Measurements from ENCODE around the gene ZNF730.

Gene ZNF730

DNA sequence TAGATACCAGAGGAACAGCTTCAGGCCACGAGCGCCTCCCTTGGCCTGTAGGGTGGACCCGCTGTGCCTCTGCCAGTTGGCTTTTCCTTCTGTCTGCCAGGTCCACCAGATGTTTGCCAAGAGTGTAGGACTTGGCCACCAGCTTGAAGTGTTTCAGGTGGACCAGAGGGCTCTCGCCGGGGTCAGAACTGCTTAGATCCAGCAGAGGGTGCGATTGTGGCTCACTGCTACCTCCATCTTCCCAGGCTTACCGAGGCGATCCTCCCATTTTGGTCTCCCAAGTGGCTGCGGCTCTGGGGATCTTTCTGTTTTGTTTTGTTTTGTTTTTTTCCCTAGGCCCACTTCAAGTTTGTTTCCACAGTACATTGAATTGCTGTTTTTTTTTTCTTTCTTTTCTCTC lies 23.0 kb upstream of the ZNF730 start:
- Histone ChIP-seq H4K20me1 (ENCODE audit: insufficient read depth) (no peaks in the 10 kb centered on the region), H2AFZ (ENCODE audit: low read depth) (no peak overlapping the region), H3K27ac (no peak overlapping the region), H3K4me2 (no peak overlapping the region), H3K4me3 (IDR thresholded peaks at IDR 0.05; ENCODE audit: insufficient read depth, low read depth, low read length) (no peak overlapping the region), H3K27me3 (ENCODE audit: insufficient read depth, low read depth) (no peaks in the 10 kb centered on the region), H3K9ac (no peak overlapping the region), H3K4me1 (ENCODE audit: low read depth, poor library complexity, severe bottlenecking) (no peaks in the 10 kb centered on the region), H3K36me3 (ENCODE audit: insufficient read depth) (no peaks in the 10 kb centered on the region), H3K79me2 (ENCODE audit: insufficient read depth, low read depth) (no peaks in the 10 kb centered on the region)
- TF ChIP-seq, protein P1, sequence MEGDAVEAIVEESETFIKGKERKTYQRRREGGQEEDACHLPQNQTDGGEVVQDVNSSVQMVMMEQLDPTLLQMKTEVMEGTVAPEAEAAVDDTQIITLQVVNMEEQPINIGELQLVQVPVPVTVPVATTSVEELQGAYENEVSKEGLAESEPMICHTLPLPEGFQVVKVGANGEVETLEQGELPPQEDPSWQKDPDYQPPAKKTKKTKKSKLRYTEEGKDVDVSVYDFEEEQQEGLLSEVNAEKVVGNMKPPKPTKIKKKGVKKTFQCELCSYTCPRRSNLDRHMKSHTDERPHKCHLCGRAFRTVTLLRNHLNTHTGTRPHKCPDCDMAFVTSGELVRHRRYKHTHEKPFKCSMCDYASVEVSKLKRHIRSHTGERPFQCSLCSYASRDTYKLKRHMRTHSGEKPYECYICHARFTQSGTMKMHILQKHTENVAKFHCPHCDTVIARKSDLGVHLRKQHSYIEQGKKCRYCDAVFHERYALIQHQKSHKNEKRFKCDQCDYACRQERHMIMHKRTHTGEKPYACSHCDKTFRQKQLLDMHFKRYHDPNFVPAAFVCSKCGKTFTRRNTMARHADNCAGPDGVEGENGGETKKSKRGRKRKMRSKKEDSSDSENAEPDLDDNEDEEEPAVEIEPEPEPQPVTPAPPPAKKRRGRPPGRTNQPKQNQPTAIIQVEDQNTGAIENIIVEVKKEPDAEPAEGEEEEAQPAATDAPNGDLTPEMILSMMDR (conservative IDR thresholded peaks at IDR 0.05; ENCODE audit: low read depth, low read length), result no peak

DNA sequence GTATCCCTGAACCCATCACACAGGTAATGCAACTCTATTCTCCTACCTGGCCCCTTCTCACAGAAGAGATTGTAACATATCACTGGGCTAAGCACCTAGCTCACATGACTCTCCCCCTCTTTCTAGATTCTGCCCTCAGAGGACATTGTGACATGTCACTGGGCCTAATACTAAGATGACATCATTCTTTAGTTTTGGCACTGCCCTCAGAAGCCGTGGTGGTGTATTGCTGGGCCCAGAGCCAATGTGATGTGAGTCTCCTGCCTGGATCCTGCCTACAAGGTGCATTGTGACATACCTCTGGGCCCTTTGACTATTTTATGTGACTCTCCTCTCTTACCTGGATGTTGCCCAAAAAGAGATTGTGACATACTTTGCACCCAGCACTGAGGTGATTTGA lies 21.4 kb upstream of the ZNF730 start:
- Histone ChIP-seq H3K4me1 (ENCODE audit: low read depth, poor library complexity, severe bottlenecking) (no peaks in the 10 kb centered on the region), H3K9ac (no peak overlapping the region), H3K4me2 (no peak overlapping the region), H3K27me3 (ENCODE audit: insufficient read depth, low read depth) (no peaks in the 10 kb centered on the region), H3K36me3 (ENCODE audit: insufficient read depth) (no peaks in the 10 kb centered on the region), H2AFZ (ENCODE audit: low read depth) (no peak overlapping the region), H3K27ac (no peak overlapping the region), H3K79me2 (ENCODE audit: insufficient read depth, low read depth) (no peaks in the 10 kb centered on the region), H4K20me1 (ENCODE audit: insufficient read depth) (no peaks in the 10 kb centered on the region), H3K4me3 (IDR thresholded peaks at IDR 0.05; ENCODE audit: insufficient read depth, low read depth, low read length) (no peak overlapping the region)
- TF ChIP-seq, protein P1 (conservative IDR thresholded peaks at IDR 0.05; ENCODE audit: low read depth, low read length), result no peak

DNA sequence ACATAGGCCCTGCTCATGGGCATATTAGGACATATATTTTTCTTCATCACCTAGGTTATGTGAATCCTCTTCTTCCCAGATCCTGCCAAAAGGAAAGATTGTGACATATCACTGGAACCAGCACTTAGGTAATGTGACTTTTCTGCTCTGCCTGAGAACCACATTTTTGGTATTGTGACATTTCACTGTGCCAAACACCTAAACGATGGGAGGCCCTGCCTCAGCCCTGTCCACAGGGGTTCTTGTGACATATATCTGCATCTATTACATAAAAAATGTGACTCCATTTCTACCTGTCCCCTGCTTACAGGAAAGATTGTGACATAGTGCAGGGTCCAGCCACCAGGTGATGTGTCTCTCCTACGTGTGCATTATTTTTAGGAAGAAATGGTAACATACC lies 18.5 kb upstream of the ZNF730 start:
- no peak overlapping the region for H2AFZ ChIP-seq (ENCODE audit: low read depth)
- H3K27me3 ChIP-seq (ENCODE audit: insufficient read depth, low read depth), result no peaks in the 10 kb centered on the region
- TF ChIP-seq, protein P1 (conservative IDR thresholded peaks at IDR 0.05; ENCODE audit: low read depth, low read length), result no peak
- no peaks in the 10 kb centered on the region for H4K20me1 ChIP-seq (ENCODE audit: insufficient read depth)
- H3K27ac ChIP-seq, result no peak overlapping the region
- no peaks in the 10 kb centered on the region for H3K36me3 ChIP-seq (ENCODE audit: insufficient read depth)
- H3K4me1 ChIP-seq (ENCODE audit: low read depth, poor library complexity, severe bottlenecking), result no peaks in the 10 kb centered on the region
- H3K9ac ChIP-seq, result no peak overlapping the region
- H3K79me2 ChIP-seq (ENCODE audit: insufficient read depth, low read depth), result no peaks in the 10 kb centered on the region
- H3K4me2 ChIP-seq, result no peak overlapping the region
- no peak overlapping the region for H3K4me3 ChIP-seq (IDR thresholded peaks at IDR 0.05; ENCODE audit: insufficient read depth, low read depth, low read length)

DNA sequence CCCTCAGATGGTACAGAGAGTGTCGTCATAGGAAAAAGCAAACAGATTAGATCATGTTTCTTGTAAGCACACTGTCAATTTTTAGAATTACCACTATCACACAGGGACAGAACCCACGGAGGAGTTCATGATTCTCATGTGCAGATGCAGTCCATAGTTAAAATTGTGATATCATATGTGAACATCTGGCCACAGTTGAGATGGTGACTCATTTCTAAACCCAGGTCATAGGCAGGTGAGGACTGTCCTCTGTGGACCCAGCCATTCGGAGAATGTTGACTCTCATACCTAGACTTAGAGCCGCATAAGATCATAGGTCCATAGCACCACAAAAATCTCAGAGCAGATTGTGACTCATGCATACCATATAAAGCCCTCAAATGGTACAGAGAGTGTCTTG lies 17.8 kb upstream of the ZNF730 start:
- no peak overlapping the region for H3K9ac ChIP-seq
- TF ChIP-seq, protein P1 (conservative IDR thresholded peaks at IDR 0.05; ENCODE audit: low read depth, low read length), result no peak
- no peaks in the 10 kb centered on the region for H3K4me1 ChIP-seq (ENCODE audit: low read depth, poor library complexity, severe bottlenecking)
- no peaks in the 10 kb centered on the region for H3K79me2 ChIP-seq (ENCODE audit: insufficient read depth, low read depth)
- H3K27ac ChIP-seq, result no peak overlapping the region
- no peaks in the 10 kb centered on the region for H3K36me3 ChIP-seq (ENCODE audit: insufficient read depth)
- H3K4me3 ChIP-seq (IDR thresholded peaks at IDR 0.05; ENCODE audit: insufficient read depth, low read depth, low read length), result no peak overlapping the region
- no peaks in the 10 kb centered on the region for H4K20me1 ChIP-seq (ENCODE audit: insufficient read depth)
- no peak overlapping the region for H2AFZ ChIP-seq (ENCODE audit: low read depth)
- no peak overlapping the region for H3K4me2 ChIP-seq
- no peaks in the 10 kb centered on the region for H3K27me3 ChIP-seq (ENCODE audit: insufficient read depth, low read depth)

DNA sequence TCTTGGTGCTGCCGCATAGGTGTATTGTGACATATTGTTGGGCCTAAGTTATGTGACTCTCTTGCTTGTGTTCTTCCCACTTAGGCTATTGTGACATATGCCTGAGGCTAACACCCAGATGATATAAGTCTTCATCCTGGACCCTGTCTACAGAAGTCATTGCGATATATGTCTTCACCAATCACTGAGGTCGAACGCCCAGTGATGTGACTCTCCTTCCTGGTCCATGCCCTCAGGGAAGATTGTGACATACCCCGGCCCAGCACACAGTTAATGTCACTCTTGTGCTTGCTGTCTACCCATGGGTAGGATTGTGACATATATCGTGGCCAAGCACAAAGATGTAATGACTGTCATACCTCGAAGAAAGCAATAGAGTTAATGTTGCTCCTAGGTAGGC lies 16.9 kb upstream of the ZNF730 start:
- Histone ChIP-seq H3K27me3 (ENCODE audit: insufficient read depth, low read depth) (no peaks in the 10 kb centered on the region), H3K36me3 (ENCODE audit: insufficient read depth) (no peaks in the 10 kb centered on the region), H2AFZ (ENCODE audit: low read depth) (no peak overlapping the region), H3K79me2 (ENCODE audit: insufficient read depth, low read depth) (no peaks in the 10 kb centered on the region), H3K4me3 (IDR thresholded peaks at IDR 0.05; ENCODE audit: insufficient read depth, low read depth, low read length) (no peak overlapping the region), H3K9ac (no peak overlapping the region), H3K4me2 (no peak overlapping the region), H3K4me1 (ENCODE audit: low read depth, poor library complexity, severe bottlenecking) (no peaks in the 10 kb centered on the region), H3K27ac (no peak overlapping the region), H4K20me1 (ENCODE audit: insufficient read depth) (no peaks in the 10 kb centered on the region)
- TF ChIP-seq, protein P1 (conservative IDR thresholded peaks at IDR 0.05; ENCODE audit: low read depth, low read length), result no peak
